Small intestine (tissue), 7 donors: ENCODE data around the gene ZDHHC16. TPM values are rescaled to one million over a fixed set of nuclear protein-coding genes. Genes with fewer than 3 reads are reported as not detected.

Experiments
- DNase-seq, 2 donors: peaks; one replicate each; pipeline versions ENCODE4 v3.0.0 to v3.0.0-alpha.2; 2013
- FAIRE-seq: peaks from 2 replicates; lab custom pipeline; 2012; peaks lifted over from hg19 to GRCh38; lab: Jason Lieb, UNC
- H3K27ac ChIP-seq, 3 donors: one replicate each; pipeline ENCODE4 v1.5.1; 2013; ENCODE audit warnings: low read length in 2 of 3, mild to moderate bottlenecking in 2 of 3, control low read depth in 1 of 3, inconsistent platforms in 1 of 3, low read depth in 1 of 3, moderate library complexity in 1 of 3
- H3K27me3 ChIP-seq, 3 donors: one replicate each; pipeline ENCODE4 v1.6.1; 2013; ENCODE audit warnings: low read length in 3 of 3, inconsistent platforms in 1 of 3; ENCODE audit not compliant: control insufficient read depth in 3 of 3, insufficient read depth in 3 of 3
- H3K36me3 ChIP-seq, 3 donors: one replicate each; pipeline ENCODE4 v1.6.1; 2013; ENCODE audit warnings: low read length in 3 of 3, inconsistent platforms in 1 of 3, low read depth in 1 of 3, mild to moderate bottlenecking in 1 of 3, moderate library complexity in 1 of 3; ENCODE audit not compliant: control insufficient read depth in 3 of 3, insufficient read depth in 2 of 3
- H3K4me1 ChIP-seq, 3 donors: one replicate each; pipeline ENCODE4 v1.6.1; 2013; ENCODE audit warnings: low read length in 2 of 3, inconsistent platforms in 1 of 3, low read depth in 1 of 3, mild to moderate bottlenecking in 1 of 3, moderate library complexity in 1 of 3; ENCODE audit not compliant: control insufficient read depth in 3 of 3, insufficient read depth in 2 of 3
- H3K4me3 ChIP-seq, 3 donors: one replicate each; pipeline ENCODE4 v1.5.1; 2013; ENCODE audit warnings: low read length in 3 of 3, control low read depth in 1 of 3, inconsistent platforms in 1 of 3, low read depth in 1 of 3, mild to moderate bottlenecking in 1 of 3, moderate library complexity in 1 of 3
- H3K9me3 ChIP-seq, 2 donors: one replicate each; pipeline ENCODE4 v1.6.1; 2013; ENCODE audit warnings: low read depth in 1 of 2, low read length in 1 of 2; ENCODE audit not compliant: control insufficient read depth in 2 of 2, insufficient read depth in 1 of 2
- WGBS, 3 donors: extraction: QIAGEN DNeasy Blood & Tissue Kit; methylation state at CpG; one replicate each; pipeline ENCODE4 v1.1.7; 2013; 5-methylcytosine and 5-hydroxymethylcytosine counted together
- polyA plus RNA-seq, 4 donors: library from polyadenylated mRNA; stranded (reverse) in 3 of 4; unstranded in 1 of 4; fragments of 200-250 nt in 3 of 4; fragments of 120-200 nt in 1 of 4; gene quantifications; one replicate each; pipeline versions ENCODE4 v1.2.1 to v1.2.3, GENCODE V29; 2013
- donor health status: healthy with polysubstance abuse.
- donor health status: control.
- donor health status: control.
- donor health status: Bipolar disorder and iron deficiency.
- donor health status: healthy.

Gene ZDHHC16
- polyA plus RNA-seq, 4 donors, result 17.0 to 36.0 (median 28.9) TPM

DNA sequence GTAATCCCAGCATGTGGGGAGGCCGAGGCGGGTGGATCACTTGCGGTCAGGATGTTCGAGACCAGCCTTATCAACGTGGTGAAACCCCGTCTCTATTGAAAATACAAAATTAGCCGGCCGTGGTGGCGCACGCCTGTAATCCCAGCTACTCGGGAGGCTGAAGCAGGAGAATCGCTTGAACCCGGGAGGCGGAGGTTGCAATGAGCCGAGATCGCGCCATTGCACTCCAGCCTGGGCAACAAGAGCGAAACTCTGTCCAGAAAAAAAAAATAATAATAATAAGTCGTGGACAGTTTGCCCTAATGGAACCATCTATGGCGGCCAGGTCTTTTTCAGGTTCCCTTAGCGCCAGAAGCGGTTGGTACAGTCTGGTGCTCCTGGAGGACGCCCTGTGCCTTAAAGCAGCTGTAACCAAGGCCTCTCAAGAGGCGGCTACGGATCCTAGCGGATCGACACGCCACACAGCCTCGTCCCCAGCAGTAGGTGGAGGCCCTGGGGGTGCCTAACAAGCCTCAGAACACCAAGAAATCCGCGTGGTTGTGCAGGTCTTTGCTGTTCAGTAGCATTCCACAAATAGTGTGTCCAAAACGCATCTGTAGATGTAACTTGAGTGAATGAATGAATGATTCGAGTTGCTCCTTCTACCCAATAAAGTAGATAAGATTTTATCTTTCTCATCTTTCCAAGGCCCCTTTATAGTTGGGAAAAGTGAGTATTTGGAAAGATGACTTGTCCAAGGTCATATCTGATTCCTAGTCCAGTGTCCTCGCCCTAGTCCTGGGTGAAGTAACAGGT is 19.0 kb upstream of the ZDHHC16 start:
- Histone ChIP-seq H3K27me3 (no peaks in the 10 kb centered on the region), H3K4me1 (peaks cover 5 to 12% (median 10%) of the 10 kb centered on the region in 3 donors), H3K9me3 (no peaks in the 10 kb centered on the region), H3K27ac (peak overlapping the region; percentile 72 to 89 (median 89)), H3K36me3 (peaks cover 8 to 23% (median 9%) of the 10 kb centered on the region in 3 donors), H3K4me3 (peak overlapping the region; percentile 70 to 84 (median 70))
- DNase-seq (no peak), FAIRE-seq (no peak)
- WGBS, 3 donors, result 4 to 7% (median 5%) methylated on average over 34 of the region's 34 CpGs

DNA sequence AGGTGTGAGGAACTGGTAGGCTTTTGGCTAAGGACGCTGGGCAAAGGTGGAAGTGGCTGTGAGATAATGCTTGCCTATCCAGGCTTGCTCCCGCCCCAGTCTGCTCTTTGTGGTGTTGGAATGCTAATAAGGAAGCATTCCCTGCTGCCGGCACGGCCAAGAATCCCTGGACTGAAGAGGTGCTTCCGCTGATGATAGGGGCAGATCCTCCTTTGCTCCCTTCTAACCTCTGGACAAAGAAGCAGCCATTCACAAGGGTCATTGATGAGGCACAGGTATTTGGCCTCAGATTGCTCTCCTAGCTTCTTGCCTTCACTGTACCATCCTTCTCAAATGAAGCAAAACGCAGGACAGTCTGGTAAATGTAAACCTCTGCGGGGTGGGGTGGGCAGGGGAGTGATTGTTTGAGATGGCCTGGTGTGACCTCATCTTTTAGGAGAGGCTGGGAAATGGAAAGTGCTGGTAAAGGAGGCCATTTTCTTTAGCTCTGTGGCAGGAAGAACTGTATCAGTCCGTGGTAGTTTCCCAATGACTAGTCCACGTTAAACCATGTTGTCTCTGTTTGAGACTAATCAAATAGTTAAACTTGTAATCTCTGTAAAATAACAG is 18.3 kb upstream of the ZDHHC16 start:
- no peaks in the 10 kb centered on the region for H3K27me3 ChIP-seq
- 1 to 12% (median 10%) methylated on average over 9 of the region's 9 CpGs for WGBS, 3 donors
- FAIRE-seq (no peak), DNase-seq (peak; percentile 86 to 97)
- no peaks in the 10 kb centered on the region for H3K9me3 ChIP-seq
- H3K36me3 ChIP-seq, result peaks cover 8 to 23% (median 11%) of the 10 kb centered on the region in 3 donors
- H3K27ac ChIP-seq, result peak overlapping the region; percentile 72 to 89 (median 89)
- peak overlapping the region; percentile 9 to 70 (median 70) for H3K4me3 ChIP-seq
- H3K4me1 ChIP-seq, result peaks cover 5 to 12% (median 10%) of the 10 kb centered on the region in 3 donors

DNA sequence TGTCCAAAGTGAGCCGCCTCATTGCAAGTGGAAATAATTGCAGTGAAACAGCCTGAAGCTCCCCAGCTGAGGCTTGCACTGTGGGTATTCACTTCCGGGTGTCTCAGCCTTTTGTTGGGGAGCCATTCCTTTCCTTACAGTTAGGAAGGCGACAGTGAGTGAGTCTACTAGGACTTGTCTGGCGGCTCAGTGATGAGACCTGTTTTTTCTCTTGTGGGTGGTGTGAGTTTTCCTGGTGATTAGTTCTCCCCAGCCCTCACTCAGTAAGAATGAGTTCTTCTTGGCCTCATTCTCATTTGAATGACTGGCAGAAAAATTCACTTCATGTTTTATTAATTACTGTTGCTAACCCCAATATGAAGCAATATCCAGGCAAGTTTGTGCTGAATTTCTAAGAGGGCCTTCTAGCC is 17.4 kb upstream of the ZDHHC16 start:
- no peaks in the 10 kb centered on the region for H3K27me3 ChIP-seq
- DNase-seq (no peak), FAIRE-seq (no peak)
- 42 to 53% (median 51%) methylated on average over 4 of the region's 4 CpGs for WGBS, 3 donors
- no peaks in the 10 kb centered on the region for H3K9me3 ChIP-seq
- H3K36me3 ChIP-seq, result peaks cover 8 to 21% (median 14%) of the 10 kb centered on the region in 3 donors
- peak overlapping the region in 2 of 3 donors; percentile 39 to 47 for H3K27ac ChIP-seq
- H3K4me3 ChIP-seq, result peak overlapping the region in 1 of 3 donors; percentile 43
- peaks cover 5 to 12% (median 10%) of the 10 kb centered on the region in 3 donors for H3K4me1 ChIP-seq

DNA sequence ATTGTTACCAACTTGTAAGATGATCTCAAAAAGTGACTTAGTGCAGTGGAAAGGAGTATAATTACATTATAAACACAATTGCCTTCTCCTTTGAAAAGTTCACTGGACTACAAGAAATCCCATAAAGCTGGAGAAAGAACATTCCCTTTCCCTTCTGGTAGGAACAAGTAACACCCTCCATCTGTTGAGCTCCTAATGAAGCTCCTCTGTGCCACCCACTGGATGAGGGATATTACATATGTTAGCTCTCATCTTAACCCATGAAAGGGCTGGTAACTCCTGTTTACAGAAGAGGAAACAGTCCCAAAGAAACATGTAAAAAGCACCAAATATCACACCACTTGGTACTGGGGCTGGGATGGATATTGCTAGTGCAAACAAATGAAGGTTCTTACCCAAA is 11.9 kb upstream of the ZDHHC16 start:
- peaks cover 17 to 62% (median 30%) of the 10 kb centered on the region in 3 donors for H3K36me3 ChIP-seq
- no peaks in the 10 kb centered on the region for H3K4me1 ChIP-seq
- H3K27ac ChIP-seq, result no peak overlapping the region
- H3K4me3 ChIP-seq, result no peak overlapping the region
- no peaks in the 10 kb centered on the region for H3K9me3 ChIP-seq
- no peak for DNase-seq
- H3K27me3 ChIP-seq, result no peaks in the 10 kb centered on the region
- FAIRE-seq, result no peak

DNA sequence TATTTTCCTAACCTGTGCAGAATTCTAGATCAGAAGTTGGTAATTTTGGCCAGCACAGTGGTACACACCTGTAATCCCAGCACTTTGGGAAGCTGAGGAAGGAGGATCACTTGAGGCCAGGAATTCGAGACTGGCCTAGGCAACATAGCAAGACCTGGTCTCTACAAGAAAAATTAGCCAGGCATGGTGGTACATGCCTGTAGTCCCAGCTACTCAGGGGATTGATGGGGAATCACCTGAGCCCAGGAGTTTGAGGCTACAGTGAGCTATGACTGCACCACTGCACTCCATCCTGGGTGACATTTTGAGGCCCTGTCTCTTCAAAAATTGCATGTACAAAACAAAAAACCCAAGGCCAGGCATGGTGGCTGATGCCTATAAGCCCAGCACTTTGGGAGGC is 11.4 kb upstream of the ZDHHC16 start:
- no peaks in the 10 kb centered on the region for H3K27me3 ChIP-seq
- H3K36me3 ChIP-seq, result peaks cover 17 to 66% (median 32%) of the 10 kb centered on the region in 3 donors
- no peak for DNase-seq
- no peaks in the 10 kb centered on the region for H3K9me3 ChIP-seq
- FAIRE-seq, result no peak
- WGBS, 3 donors, result 92 to 96% (median 94%) methylated on average over 1 of the region's 1 CpG
- no peak overlapping the region for H3K4me3 ChIP-seq
- no peak overlapping the region for H3K27ac ChIP-seq
- no peaks in the 10 kb centered on the region for H3K4me1 ChIP-seq

DNA sequence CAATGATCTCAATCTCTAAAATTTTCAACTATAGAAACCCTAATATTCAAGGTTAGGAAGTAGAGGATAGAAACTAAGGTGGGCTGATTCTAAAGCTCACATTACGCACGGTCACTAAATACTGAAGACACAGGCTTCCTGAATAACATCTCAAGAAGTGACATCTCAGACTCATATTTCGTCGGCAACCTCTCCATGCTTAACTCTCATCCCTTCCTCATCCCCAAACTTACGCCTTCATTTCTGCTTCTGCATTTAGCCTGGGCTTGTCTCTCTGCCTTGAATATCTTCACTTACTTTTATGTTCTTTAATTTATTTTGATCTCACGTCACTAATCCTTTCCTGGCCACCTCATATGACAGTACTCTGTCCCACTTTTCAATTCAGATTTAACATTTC is 10.8 kb upstream of the ZDHHC16 start:
- Histone ChIP-seq H3K36me3 (peaks cover 17 to 66% (median 32%) of the 10 kb centered on the region in 3 donors), H3K9me3 (no peaks in the 10 kb centered on the region), H3K4me3 (no peak overlapping the region), H3K4me1 (no peaks in the 10 kb centered on the region), H3K27me3 (no peaks in the 10 kb centered on the region), H3K27ac (no peak overlapping the region)
- DNase-seq (no peak), FAIRE-seq (no peak)
- WGBS, 3 donors, result 94 to 96% (median 94%) methylated on average over 6 of the region's 6 CpGs

DNA sequence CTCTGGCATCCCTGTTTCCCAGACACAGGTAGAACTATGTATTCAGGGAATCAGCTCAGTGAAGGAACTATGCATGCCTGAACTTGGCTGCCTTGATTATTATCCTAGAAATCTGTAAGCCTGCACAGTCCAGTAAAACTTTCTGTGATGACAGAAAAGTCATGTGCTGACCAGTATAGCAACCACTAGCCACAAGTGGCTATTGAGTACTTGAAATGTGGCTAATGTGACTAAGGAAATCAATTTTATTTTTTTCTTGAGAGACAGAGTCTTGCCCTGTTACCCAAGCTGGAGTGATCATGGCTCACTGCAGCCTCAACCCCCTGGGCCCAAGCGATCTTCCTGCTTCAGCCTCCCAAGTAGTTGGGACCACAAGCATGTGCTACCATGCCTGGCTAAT is 3.7 kb upstream of the ZDHHC16 start:
- DNase-seq, result no peak

DNA sequence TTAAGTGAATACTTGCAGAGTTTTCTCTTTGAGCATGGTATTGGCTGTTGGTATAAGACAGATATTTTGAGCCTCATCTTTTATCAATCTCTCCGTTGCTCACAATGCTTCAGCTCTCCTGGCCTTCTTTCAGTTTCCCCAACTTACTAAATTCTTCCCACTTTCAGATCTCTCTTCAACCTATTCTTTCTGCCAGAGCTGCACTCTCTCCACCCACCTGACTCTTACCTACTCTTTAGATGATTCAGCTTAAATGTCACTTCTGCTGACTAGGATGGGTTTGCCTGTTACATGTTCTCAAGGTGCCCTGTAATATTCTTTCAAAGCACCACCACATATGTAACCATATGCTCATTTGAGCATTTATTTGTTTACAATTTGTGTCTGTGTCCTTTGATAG is 1.8 kb upstream of the ZDHHC16 start:
- Histone ChIP-seq H3K27me3 (no peaks in the 10 kb centered on the region), H3K4me1 (peaks cover 2 to 15% (median 9%) of the 10 kb centered on the region in 3 donors), H3K36me3 (peaks cover 2 to 22% (median 5%) of the 10 kb centered on the region in 3 donors), H3K9me3 (no peaks in the 10 kb centered on the region), H3K4me3 (no peak overlapping the region), H3K27ac (no peak overlapping the region)
- DNase-seq (no peak), FAIRE-seq (no peak)
- 76 to 84% (median 80%) methylated on average over 1 of the region's 1 CpG for WGBS, 3 donors

More for the DNA sequence above, 3.7 kb upstream of the ZDHHC16 start:
- Histone ChIP-seq H3K27me3 (no peaks in the 10 kb centered on the region), H3K36me3 (peaks cover 6 to 39% (median 8%) of the 10 kb centered on the region in 3 donors), H3K27ac (no peak overlapping the region), H3K4me3 (no peak overlapping the region), H3K9me3 (no peaks in the 10 kb centered on the region), H3K4me1 (peaks cover 2 to 13% (median 9%) of the 10 kb centered on the region in 3 donors)
- WGBS, 3 donors, result 91 to 98% (median 94%) methylated on average over 1 of the region's 1 CpG
- FAIRE-seq, result no peak
